Measurements from ENCODE around the gene SEC14L1.

SEC14L1 gene

GRCh38 chr17:77197115-77197514 is 56.3 kb downstream of the SEC14L1 start:
- DNase-seq, result no peak

- DNase-seq, result no peak
Observed at GRCh38 chr17:77200711-77201110, 59.9 kb downstream of the SEC14L1 start.

GRCh38 chr17:77203436-77203835 is 62.7 kb downstream of the SEC14L1 start:
- DNase-seq, result no peak

GRCh38 chr17:77203846-77204245 is 63.1 kb downstream of the SEC14L1 start:
- DNase-seq, result no peak

GRCh38 chr17:77204536-77204935 is 63.8 kb downstream of the SEC14L1 start:
- no peak for DNase-seq

- DNase-seq, result no peak
Observed at GRCh38 chr17:77205396-77206125, 64.8 kb downstream of the SEC14L1 start.

- DNase-seq, result no peak
Observed at GRCh38 chr17:77206158-77206956, 65.6 kb downstream of the SEC14L1 start.

GRCh38 chr17:77207689-77208216 is 67.0 kb downstream of the SEC14L1 start:
- no peak for DNase-seq

- no peak for DNase-seq
Observed at GRCh38 chr17:77208217-77208808, 67.5 kb downstream of the SEC14L1 start.

- no peak for DNase-seq
Observed at GRCh38 chr17:77208856-77209255, 68.1 kb downstream of the SEC14L1 start.

- no peak for DNase-seq
Observed at GRCh38 chr17:77209330-77209748, 68.6 kb downstream of the SEC14L1 start.

- DNase-seq, result no peak
Observed at GRCh38 chr17:77210331-77210730, 69.6 kb downstream of the SEC14L1 start.

GRCh38 chr17:77210946-77211541 is 70.3 kb downstream of the SEC14L1 start:
- no peak for DNase-seq

- DNase-seq, result no peak
Observed at GRCh38 chr17:77211681-77212080, 70.9 kb downstream of the SEC14L1 start.

GRCh38 chr17:77212081-77212832 is 71.5 kb downstream of the SEC14L1 start:
- DNase-seq, result no peak

- no peak for DNase-seq
Observed at GRCh38 chr17:77212833-77213777, 72.3 kb downstream of the SEC14L1 start.

GRCh38 chr17:77213778-77214132 is 73.0 kb downstream of the SEC14L1 start:
- no peak for DNase-seq

GRCh38 chr17:77214328-77214727 is 73.6 kb downstream of the SEC14L1 start:
- no peak for DNase-seq

- DNase-seq, result no peak
Observed at GRCh38 chr17:77214743-77215142, 74.0 kb downstream of the SEC14L1 start.

- no peak for DNase-seq
Observed at GRCh38 chr17:77215281-77215680, 74.5 kb downstream of the SEC14L1 start.

GRCh38 chr17:77216486-77216885 is 75.7 kb downstream of the SEC14L1 start:
- peak; percentile 73 for DNase-seq
